HG03520 (cell line): ENCODE measurements around the gene GRIA1.

ENCODE experiments used
- ATAC-seq: cut with Tn5 transposase; IDR thresholded peaks from one replicate; pipeline ENCODE4 v1.9.1; 2021; ENCODE audit warnings: mild to moderate bottlenecking, moderate library complexity; ENCODE audit not compliant: unreplicated experiment

GRIA1 gene

DNA sequence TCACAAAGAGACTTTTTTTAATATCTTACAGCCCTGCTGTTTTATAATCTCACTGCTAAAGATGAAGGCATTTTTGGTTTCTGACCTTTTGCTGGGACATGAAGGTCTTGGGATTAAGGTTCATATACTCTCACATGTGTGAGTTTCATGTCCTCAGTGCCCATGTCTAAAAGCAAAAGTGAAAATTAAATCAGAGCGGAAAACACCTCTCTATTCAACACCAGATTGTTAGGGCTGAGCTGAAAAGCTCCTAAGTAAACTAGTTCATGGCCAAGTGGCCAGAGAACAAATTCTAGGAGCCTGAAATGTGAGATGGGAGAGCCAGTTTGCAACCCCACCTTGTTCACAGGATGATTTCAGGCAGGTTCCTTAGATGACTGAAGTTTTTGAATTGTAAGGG lies 110.9 kb downstream of the GRIA1 start:
- peak; percentile 85 for ATAC-seq

DNA sequence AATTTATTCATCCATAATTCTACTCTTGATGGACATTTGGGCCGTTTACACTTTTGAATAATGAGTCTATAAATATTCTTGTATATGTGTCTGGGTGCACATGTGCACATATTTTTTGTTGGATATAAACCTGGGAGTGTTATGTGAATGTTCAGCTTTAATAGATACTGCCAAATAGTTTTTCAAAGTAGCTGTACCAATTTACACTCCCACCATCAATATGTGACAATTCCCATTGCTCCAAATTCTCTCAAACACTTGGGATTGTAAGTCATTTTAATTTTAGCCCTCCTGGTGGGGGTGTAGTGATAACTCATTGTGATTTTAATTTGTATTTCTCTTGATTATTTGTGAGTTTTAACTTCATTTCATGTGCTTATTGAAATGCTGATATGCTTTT lies 114.9 kb downstream of the GRIA1 start:
- ATAC-seq = no peak

DNA sequence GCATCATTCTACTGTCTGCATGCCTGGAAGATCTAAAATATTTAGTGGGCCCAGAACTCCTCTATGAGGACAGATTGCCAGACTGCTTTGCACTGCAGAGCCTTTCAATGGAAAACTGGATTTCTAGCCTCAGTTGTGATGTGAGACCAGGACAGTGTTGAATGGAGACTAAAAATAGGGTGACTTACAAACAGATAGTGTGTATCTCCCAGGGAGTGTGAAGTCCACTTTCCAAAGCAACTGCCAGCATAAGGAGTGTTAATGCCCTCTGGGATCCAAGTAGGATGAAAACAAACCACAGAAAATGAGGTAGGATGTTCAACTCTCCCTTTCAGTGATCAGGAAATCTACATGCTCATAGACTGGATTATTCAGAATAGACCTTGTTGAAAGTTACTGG lies 119.5 kb downstream of the GRIA1 start:
- ATAC-seq = no peak

DNA sequence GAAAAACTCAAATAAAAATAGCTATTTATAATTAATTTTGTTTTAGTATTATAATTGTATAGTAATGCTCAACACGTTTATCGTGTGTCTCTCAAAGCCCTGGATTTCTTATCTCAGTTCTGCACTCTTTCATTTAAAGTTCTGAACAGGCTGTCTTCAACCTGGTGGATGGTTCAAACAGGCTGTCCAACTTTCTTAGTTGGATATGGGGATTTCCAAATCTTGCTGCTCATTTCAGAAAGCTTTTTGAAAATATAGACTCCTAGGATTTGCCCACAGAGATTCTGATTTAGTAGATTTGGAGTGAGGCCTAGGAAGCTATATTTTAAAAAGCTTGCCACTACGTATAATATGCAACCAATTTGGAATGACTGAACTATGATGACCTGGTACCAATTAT lies 120.3 kb downstream of the GRIA1 start:
- ATAC-seq = no peak

DNA sequence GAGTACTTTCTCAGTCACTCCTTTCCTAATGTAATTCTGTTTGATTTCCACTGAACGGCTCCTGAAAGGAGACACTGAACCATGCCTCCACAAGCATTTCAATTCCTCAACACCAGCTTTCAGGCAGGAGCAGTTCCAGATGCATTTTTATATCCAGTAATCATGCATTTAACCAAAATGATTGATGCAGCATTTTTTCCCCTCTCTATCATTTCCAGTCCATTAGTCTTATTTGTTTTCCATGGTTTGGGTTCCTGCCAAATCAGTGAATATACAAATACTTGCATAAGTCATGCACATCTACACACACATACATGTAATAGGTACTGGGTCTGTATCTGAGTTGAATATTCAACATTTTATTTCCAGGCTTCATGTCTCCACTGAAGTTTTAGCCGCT lies 122.7 kb downstream of the GRIA1 start:
- ATAC-seq = no peak

DNA sequence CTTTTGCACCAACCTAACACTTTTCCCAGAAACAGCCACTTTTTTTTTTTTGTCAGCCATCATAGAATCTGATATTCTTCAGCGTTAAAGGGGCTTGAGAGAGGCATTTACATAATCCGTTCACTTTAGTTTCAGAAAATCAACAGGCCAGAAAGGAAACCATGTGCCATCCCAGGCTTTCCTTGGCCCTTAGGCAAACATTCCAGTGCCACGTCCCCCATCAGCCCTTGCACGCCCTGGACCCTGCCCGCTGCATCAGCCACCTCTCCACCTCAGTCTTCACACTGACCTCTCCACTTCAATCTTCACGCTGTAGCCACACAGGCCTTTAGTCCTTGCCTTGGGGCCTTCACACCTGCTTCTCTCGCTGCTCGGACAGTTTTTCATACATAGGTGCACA lies 123.2 kb downstream of the GRIA1 start:
- ATAC-seq = no peak

DNA sequence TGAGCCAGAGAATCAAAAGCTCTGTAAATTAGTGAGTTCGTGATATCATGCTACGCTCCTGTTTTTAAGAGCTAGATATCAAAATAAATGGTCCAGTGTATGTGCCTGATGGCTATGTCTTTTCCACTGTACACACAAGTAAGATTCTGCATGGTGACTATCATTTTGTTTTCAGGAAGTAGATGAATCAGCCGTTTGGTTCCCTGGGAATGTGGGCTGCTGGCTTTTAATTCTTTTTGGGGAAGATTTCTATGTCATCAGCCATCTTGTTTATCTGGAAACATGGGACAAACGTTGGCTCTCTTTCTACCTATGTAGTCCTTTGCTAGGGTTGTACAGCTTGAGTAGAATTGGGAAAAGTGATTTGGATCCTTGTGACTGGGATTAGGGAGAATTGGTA lies 126.7 kb downstream of the GRIA1 start:
- ATAC-seq = no peak

DNA sequence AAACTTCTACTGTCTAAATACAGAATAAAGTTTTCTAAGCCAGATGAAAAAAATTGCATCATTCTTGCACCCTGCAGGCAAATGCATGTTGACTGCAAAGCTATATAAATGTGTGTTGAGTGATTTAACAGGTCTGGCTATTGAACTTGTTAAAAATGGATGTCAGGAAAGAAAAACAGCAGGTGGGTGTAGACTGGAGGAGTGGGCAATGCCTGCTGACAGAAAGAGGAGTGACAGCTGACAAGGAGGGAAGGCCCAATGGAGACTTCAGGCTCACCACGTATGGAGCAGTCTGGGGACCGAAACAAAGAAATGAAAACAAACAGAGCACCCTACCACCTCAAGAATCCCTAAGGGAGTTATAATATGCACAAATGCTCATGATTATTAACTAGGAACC lies 127.8 kb downstream of the GRIA1 start:
- ATAC-seq = no peak

DNA sequence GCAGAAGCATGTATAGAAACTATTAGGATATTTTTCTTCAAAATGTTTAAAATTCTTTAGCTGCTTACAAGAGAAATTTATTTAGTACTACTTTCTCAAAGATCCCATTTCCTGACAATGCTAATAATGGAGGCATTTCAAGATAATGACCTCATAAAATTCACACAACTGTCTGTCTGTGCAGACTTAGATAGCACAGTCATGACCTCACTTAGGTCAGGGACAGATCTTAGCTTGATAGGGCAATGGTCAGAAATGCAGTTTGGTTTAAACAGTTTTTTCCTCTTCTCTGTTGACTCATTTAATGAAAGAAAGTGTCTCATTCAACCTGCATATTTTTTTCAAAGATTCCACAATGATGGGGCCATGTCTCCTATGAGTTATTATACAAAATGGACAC lies 128.4 kb downstream of the GRIA1 start:
- ATAC-seq = no peak

DNA sequence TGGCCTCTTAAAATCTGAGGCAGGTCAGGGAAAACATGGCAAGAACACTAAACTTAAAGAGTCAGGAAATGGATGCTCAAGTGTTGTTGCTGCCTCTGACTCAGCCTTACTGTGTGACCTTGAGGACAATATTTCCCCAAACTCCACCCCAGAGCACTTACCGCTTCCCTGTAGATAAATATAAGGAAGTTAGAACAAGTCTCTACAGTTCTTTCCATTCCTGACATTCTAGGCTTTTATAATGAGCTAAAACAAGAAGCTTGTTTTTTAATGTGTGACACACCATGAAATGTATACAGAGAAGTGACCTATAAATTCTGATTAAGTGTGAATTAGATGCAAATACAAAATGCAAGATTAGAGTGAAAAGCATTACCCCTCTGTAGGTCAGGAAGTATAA lies 129.3 kb downstream of the GRIA1 start:
- ATAC-seq = no peak

- ATAC-seq = no peak
These were observed 132.7 kb downstream of the GRIA1 start for GRCh38 chr5:153623124-153623523.

DNA sequence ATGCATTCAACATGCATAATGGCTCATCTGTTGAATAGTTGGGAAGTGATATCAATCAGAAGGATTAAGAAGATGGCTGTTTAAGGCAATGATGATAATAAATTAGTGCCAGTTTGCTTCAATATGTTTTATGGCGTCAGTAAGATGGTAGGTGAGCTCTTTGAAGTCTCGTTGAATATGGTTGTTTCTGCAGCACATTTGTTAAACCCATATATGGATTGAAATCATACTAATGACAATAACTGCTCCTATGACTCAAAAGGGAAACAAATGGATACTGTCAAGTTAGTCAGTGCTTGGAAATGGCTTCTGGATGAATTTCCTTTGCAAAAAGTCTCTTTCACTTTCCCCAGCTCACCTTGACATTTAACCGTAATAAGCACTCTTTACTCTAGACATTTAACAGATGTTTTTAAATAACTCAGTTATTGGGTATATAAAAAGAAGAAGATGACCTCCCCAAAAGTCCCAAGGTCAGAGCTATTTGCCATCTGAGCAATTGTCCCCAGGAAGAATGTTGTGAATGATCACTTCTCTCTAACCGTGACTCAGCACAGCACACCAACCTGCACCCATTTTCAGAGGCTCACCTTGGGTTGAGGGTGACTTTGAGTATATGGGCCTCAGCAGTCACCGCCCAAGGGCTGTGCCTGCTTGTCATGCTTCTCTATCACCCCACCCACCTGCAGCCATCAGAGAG lies 133.4 kb downstream of the GRIA1 start:
- ATAC-seq = no peak

GRCh38 chr5:153624451-153624765 lies 133.9 kb downstream of the GRIA1 start:
- ATAC-seq = no peak

GRCh38 chr5:153625826-153626354 lies 135.4 kb downstream of the GRIA1 start:
- ATAC-seq = no peak

DNA sequence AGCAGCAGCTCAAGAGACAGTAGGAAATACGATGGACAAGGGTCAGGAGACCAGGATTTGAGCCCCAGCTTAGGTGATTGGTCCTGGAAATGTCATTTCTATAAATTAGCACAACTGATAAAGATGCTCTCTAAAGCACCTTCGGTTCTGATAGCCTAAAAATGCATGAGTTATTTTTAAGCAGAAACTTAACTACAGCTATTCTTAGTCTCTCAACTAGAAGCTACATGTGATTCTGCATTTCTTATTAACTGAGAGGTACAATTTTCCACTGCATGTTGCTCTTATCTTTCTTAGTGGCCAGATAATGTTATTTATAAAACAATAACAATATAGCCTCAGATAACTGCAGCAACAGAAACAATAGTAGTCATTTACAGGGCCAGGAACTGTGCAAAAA lies 136.4 kb downstream of the GRIA1 start:
- peak; percentile 23 for ATAC-seq

GRCh38 chr5:153629027-153629895 lies 138.8 kb downstream of the GRIA1 start:
- no peak for ATAC-seq

DNA sequence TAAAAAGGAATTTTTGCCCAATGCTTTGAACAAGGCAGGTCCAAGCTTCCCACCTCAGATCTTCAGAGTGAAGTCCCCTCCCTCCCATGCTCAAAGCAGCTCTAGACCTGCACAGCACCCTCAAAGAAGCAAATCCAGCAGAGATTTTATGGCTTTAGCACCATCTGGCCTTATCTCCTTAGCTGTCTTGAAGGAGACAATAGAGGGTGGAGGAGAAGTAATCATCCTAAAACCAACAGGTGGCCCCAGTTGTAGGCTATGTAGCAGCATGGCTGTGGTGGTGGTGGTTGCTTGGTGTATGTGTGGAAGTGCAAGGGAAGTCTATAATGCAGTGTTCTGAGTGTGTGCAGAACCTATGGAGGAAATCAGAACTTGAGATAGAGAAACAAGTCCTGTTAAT lies 140.1 kb downstream of the GRIA1 start:
- ATAC-seq = no peak

GRCh38 chr5:153632748-153633290 lies 142.3 kb downstream of the GRIA1 start:
- ATAC-seq = no peak

- ATAC-seq = no peak
These were observed 146.4 kb downstream of the GRIA1 start for GRCh38 chr5:153636670-153637451.

DNA sequence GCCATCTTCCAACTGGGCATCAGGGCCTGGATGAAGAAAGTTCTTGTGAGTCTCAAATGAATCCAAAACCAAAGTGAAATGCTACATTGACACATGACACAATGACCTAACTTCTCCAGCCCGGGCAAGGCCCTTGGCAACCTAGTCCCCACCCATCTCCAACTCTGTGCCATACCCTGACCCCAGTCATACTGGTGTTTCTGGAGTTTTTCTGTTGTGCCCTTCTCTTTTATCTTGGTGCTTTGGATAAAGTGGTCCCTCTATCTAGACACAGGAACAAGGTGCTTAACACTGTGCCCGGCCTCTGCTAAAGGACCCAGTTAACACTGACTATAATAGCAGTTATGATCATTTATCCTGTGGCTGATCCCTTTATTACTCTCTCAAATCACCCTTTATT lies 149.8 kb downstream of the GRIA1 start:
- ATAC-seq = no peak

GRCh38 chr5:153641183-153641688 lies 150.8 kb downstream of the GRIA1 start:
- no peak for ATAC-seq
